Measurements from ENCODE around the gene NVL.

NVL gene

DNA sequence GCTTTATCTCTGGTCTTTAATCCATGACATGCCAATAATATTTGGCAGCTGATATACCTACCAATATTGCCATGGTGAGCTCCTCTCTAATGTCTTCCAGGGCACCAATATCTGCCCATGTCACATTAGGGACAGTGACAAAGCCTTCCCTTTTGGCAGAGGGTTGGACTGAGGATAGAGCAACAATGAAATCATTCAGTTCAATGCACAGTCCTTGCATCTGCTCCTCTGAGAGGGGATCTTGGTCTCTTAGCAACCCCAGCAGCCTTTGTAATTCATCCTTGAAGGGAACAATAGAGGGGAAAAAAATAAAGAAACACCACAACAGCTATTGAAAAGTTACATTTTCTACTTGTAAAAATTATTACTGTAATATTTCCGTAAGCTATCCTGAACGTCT, 42.3 kb downstream of the NVL start:
- peaks cover 77 to 81% of the 10 kb centered on the region in 2 experiments for H3K36me3 ChIP-seq (ENCODE audit: control insufficient read depth in 2 of 2, insufficient read depth in 1 of 2, low read length in 2 of 2)
- H3K9me3 ChIP-seq (ENCODE audit: control insufficient read depth, insufficient read depth, low read depth, low read length): no peaks in the 10 kb centered on the region
- H3K4me3 ChIP-seq (ENCODE audit: low read depth, low read length): no peak overlapping the region
- ChIA-PET CTCF (interaction anchor here (0.6 to 0.9 kb wide), 4 partner anchors 18 to 756 kb away, joined by 3 read pairs; no protein-coding TSS in a partner anchor), POLR2A (no interaction called here)
- TF ChIP-seq ZNF514 (tag by site-specific recombination; IDR thresholded peaks at IDR 0.05) (no peak), MEIS1 (CRISPR knock-in tag; IDR thresholded peaks at IDR 0.05; ENCODE audit: borderline replicate concordance) (no peak), KLF8 (tag by site-specific recombination; IDR thresholded peaks at IDR 0.05) (no peak), ZNF510 (tag by site-specific recombination; IDR thresholded peaks at IDR 0.05; ENCODE audit: insufficient replicate concordance) (no peak), EGR2 (tag by site-specific recombination; IDR thresholded peaks at IDR 0.05; ENCODE audit: low read depth) (no peak)
- TF ChIP-seq, protein P1, sequence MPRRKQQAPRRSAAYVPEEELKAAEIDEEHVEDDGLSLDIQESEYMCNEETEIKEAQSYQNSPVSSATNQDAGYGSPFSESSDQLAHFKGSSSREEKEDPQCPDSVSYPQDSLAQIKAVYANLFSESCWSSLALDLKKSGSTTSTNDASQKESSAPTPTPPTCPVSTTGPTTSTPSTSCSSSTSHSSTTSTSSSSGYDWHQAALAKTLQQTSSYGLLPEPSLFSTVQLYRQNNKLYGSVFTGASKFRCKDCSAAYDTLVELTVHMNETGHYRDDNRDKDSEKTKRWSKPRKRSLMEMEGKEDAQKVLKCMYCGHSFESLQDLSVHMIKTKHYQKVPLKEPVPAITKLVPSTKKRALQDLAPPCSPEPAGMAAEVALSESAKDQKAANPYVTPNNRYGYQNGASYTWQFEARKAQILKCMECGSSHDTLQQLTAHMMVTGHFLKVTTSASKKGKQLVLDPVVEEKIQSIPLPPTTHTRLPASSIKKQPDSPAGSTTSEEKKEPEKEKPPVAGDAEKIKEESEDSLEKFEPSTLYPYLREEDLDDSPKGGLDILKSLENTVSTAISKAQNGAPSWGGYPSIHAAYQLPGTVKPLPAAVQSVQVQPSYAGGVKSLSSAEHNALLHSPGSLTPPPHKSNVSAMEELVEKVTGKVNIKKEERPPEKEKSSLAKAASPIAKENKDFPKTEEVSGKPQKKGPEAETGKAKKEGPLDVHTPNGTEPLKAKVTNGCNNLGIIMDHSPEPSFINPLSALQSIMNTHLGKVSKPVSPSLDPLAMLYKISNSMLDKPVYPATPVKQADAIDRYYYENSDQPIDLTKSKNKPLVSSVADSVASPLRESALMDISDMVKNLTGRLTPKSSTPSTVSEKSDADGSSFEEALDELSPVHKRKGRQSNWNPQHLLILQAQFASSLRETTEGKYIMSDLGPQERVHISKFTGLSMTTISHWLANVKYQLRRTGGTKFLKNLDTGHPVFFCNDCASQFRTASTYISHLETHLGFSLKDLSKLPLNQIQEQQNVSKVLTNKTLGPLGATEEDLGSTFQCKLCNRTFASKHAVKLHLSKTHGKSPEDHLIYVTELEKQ (tag by site-specific recombination; IDR thresholded peaks at IDR 0.05; ENCODE audit: borderline replicate concordance): no peak
- TF ChIP-seq, protein P2, sequence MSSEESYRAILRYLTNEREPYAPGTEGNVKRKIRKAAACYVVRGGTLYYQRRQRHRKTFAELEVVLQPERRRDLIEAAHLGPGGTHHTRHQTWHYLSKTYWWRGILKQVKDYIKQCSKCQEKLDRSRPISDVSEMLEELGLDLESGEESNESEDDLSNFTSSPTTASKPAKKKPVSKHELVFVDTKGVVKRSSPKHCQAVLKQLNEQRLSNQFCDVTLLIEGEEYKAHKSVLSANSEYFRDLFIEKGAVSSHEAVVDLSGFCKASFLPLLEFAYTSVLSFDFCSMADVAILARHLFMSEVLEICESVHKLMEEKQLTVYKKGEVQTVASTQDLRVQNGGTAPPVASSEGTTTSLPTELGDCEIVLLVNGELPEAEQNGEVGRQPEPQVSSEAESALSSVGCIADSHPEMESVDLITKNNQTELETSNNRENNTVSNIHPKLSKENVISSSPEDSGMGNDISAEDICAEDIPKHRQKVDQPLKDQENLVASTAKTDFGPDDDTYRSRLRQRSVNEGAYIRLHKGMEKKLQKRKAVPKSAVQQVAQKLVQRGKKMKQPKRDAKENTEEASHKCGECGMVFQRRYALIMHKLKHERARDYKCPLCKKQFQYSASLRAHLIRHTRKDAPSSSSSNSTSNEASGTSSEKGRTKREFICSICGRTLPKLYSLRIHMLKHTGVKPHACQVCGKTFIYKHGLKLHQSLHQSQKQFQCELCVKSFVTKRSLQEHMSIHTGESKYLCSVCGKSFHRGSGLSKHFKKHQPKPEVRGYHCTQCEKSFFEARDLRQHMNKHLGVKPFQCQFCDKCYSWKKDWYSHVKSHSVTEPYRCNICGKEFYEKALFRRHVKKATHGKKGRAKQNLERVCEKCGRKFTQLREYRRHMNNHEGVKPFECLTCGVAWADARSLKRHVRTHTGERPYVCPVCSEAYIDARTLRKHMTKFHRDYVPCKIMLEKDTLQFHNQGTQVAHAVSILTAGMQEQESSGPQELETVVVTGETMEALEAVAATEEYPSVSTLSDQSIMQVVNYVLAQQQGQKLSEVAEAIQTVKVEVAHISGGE (tag by site-specific recombination; conservative IDR thresholded peaks at IDR 0.05; ENCODE audit: low read depth): no peak
- TF ChIP-seq, protein P3, sequence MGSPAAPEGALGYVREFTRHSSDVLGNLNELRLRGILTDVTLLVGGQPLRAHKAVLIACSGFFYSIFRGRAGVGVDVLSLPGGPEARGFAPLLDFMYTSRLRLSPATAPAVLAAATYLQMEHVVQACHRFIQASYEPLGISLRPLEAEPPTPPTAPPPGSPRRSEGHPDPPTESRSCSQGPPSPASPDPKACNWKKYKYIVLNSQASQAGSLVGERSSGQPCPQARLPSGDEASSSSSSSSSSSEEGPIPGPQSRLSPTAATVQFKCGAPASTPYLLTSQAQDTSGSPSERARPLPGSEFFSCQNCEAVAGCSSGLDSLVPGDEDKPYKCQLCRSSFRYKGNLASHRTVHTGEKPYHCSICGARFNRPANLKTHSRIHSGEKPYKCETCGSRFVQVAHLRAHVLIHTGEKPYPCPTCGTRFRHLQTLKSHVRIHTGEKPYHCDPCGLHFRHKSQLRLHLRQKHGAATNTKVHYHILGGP (tag by site-specific recombination; IDR thresholded peaks at IDR 0.05): no peak
- TF ChIP-seq, protein P4, sequence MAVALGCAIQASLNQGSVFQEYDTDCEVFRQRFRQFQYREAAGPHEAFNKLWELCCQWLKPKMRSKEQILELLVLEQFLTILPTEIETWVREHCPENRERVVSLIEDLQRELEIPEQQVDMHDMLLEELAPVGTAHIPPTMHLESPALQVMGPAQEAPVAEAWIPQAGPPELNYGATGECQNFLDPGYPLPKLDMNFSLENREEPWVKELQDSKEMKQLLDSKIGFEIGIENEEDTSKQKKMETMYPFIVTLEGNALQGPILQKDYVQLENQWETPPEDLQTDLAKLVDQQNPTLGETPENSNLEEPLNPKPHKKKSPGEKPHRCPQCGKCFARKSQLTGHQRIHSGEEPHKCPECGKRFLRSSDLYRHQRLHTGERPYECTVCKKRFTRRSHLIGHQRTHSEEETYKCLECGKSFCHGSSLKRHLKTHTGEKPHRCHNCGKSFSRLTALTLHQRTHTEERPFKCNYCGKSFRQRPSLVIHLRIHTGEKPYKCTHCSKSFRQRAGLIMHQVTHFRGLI (tag by site-specific recombination; IDR thresholded peaks at IDR 0.05): no peak
- no peaks in the 10 kb centered on the region for H3K4me1 ChIP-seq (ENCODE audit: control insufficient read depth, insufficient read depth, low read length)
- no peak overlapping the region for H3K27ac ChIP-seq (ENCODE audit: extremely low read depth, low read depth, low read length)

DNA sequence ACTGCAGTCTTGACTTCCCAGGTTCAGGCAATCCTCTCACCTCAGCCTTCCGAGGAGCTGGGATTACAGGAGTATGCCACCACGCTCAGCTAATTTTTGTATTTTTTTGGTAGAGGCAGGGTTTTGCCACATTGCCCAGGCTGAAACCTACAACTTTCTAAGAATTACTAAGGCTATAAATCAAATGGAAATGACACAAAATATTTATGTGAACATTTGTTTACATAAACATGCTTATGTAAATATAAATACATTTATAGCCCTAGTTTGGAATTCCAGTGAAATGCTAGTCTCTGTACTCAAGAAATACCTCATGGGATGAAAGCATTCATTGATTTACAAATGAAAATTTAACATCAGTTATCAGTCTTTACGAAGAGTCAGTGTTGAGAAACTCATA, 47.8 kb downstream of the NVL start:
- no peak for TF ChIP-seq ZBTB21 (tag by site-specific recombination; IDR thresholded peaks at IDR 0.05)
- TF ChIP-seq, protein P3 (tag by site-specific recombination; IDR thresholded peaks at IDR 0.05): 0 out of 2 replicates have a peak, but pooled peaks have one; percentile 23

More for the DNA sequence above, 47.8 kb downstream of the NVL start:
- ChIA-PET POLR2A (no interaction called here), CTCF (interaction anchor here (1.7 kb wide), 1 partner anchor 51 kb away, joined by 4 read pairs; no protein-coding TSS in a partner anchor)
- Histone ChIP-seq H3K27ac (ENCODE audit: extremely low read depth, low read depth, low read length) (no peak overlapping the region), H3K4me3 (ENCODE audit: low read depth, low read length) (no peak overlapping the region), H3K4me1 (ENCODE audit: control insufficient read depth, insufficient read depth, low read length) (peaks cover 5% of the 10 kb centered on the region; the same call in 1 of the 2 replicates), H3K36me3 (ENCODE audit: control insufficient read depth in 2 of 2, insufficient read depth in 1 of 2, low read length in 2 of 2) (peaks cover 54 to 75% of the 10 kb centered on the region in 2 experiments), H3K9me3 (ENCODE audit: control insufficient read depth, insufficient read depth, low read depth, low read length) (no peaks in the 10 kb centered on the region)

Data from HEK293 (cell line).